Nephron progenitor cell (in vitro differentiated cells): ENCODE results near the gene IQGAP2.
A peak's percentile ranks its signal among the peaks of the same experiment; 100 is the strongest.

Source experiments
- DNase-seq: peaks from one replicate; pipeline ENCODE4 v3.0.0; 2021
- H3K27ac Mint-ChIP-seq: 2 replicates; pipeline ENCODE4 v1.8.0; 2021; ENCODE audit warnings: mild to moderate bottlenecking, moderate library complexity, mixed read lengths
- H3K27me3 Mint-ChIP-seq: 2 replicates; pipeline ENCODE4 v1.8.0; 2021; ENCODE audit warnings: mild to moderate bottlenecking, low read depth, mixed read lengths; ENCODE audit not compliant: poor library complexity
- H3K36me3 Mint-ChIP-seq: 2 replicates; pipeline ENCODE4 v1.8.0; 2021; ENCODE audit warnings: low read depth, mixed read lengths
- H3K4me1 Mint-ChIP-seq: 2 replicates; pipeline ENCODE4 v1.8.0; 2021; ENCODE audit warnings: mixed read lengths
- H3K4me3 Mint-ChIP-seq: 2 replicates; pipeline ENCODE4 v1.8.0; 2021; ENCODE audit warnings: mild to moderate bottlenecking, moderate library complexity, mixed read lengths
- H3K9me3 Mint-ChIP-seq: 2 replicates; pipeline ENCODE4 v1.8.0; 2021; ENCODE audit warnings: mild to moderate bottlenecking, moderate library complexity, mixed read lengths
- TF ChIP-seq, protein P1 (sequence below): fragments of 200-600 bp; sonication (generic); IDR thresholded peaks from 2 replicates; pipeline ENCODE4 v1.5.0; 2021; ENCODE audit warnings: antibody characterized with exemption

Gene IQGAP2

DNA sequence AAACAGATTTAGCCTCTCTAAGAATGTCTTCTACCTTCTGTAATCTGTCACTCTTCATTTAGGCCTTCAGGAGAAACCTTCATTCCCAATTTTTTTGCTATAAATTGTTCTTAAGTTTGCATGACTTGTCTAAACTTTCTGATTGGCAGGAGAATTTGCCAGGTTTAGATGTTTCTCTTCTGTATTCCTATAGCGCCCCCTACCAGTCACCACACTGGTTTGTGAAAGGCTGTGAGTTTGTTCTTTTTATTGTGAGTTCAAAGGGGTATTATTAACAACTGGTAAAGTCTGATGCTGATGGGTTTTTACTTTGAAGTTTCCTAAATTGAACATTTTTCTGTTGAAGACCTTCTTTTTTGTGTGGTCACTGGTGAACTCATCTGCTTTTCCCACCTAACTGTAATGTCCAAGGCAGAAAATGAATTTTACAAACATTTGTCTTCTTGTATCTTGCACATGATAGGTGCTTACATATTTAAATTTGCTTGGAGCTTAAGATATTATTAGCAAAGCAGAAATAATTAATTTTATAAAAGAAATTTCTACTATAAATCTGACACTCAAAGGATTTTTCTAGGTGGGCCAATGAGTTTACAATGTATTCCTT, 238.5 kb downstream of the IQGAP2 start:
- TF ChIP-seq, protein P1, sequence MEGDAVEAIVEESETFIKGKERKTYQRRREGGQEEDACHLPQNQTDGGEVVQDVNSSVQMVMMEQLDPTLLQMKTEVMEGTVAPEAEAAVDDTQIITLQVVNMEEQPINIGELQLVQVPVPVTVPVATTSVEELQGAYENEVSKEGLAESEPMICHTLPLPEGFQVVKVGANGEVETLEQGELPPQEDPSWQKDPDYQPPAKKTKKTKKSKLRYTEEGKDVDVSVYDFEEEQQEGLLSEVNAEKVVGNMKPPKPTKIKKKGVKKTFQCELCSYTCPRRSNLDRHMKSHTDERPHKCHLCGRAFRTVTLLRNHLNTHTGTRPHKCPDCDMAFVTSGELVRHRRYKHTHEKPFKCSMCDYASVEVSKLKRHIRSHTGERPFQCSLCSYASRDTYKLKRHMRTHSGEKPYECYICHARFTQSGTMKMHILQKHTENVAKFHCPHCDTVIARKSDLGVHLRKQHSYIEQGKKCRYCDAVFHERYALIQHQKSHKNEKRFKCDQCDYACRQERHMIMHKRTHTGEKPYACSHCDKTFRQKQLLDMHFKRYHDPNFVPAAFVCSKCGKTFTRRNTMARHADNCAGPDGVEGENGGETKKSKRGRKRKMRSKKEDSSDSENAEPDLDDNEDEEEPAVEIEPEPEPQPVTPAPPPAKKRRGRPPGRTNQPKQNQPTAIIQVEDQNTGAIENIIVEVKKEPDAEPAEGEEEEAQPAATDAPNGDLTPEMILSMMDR: peak; percentile 86
- H3K36me3 Mint-ChIP-seq: peaks cover 35% of the 10 kb centered on the region
- no peaks in the 10 kb centered on the region for H3K4me1 Mint-ChIP-seq
- no peaks in the 10 kb centered on the region for H3K9me3 Mint-ChIP-seq
- no peak overlapping the region for H3K27ac Mint-ChIP-seq
- no peaks in the 10 kb centered on the region for H3K27me3 Mint-ChIP-seq
- H3K4me3 Mint-ChIP-seq: no peak overlapping the region
- DNase-seq: peak; percentile 76

DNA sequence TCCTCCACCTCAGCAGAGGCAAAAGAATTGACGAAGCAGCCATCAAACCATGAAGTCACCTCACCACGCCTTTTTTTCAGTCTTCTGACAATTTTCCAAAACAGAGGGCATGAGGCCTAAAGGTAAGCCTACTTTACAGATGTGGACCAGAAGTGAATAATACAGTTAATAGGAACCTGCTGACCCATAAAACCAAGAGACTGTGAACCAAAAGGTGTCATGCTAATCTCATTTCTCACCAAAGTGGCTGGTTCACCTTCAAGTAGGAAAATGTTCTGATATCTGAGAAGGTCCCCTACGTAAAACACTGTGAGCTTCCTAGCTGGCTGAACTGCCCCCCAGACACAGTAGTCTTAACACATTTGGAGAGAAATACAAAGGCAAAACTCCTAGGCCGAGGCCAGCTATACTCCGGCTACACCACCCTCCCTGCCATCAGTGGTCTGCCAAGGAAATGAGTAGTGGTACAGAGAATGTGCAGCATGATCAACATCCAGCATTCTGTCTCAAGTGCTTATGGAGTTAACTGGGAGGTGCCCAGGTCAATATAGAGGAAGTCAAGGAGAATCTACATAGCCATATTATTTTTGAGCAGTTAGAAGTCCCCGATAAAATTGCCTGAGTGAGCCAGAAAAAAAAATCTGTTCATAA, 239.4 kb downstream of the IQGAP2 start:
- H3K36me3 Mint-ChIP-seq: peaks cover 34% of the 10 kb centered on the region
- TF ChIP-seq, protein P1: no peak
- no peak overlapping the region for H3K4me3 Mint-ChIP-seq
- DNase-seq: no peak
- no peak overlapping the region for H3K27ac Mint-ChIP-seq
- H3K9me3 Mint-ChIP-seq: peaks cover 5% of the 10 kb centered on the region
- no peaks in the 10 kb centered on the region for H3K4me1 Mint-ChIP-seq
- no peaks in the 10 kb centered on the region for H3K27me3 Mint-ChIP-seq

DNA sequence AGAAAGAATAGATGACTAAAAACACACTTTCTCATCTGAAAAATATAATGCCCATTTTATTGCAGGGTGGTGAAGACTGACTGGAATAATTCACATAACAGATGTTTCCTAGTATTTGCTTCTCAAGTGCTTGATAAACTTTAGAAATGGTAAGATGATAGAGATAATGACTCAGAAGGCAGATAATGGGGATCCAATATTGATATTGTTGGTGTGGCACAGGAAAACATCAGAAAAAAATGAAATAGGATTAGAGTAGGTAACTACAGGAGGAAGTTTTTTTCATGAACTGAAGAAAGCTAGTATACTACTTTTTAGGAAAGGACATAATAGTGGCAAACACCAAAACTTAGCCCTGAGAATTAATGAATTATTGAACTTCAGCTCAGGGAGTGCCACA, 240.3 kb downstream of the IQGAP2 start:
- no peak overlapping the region for H3K4me3 Mint-ChIP-seq
- peaks cover 14% of the 10 kb centered on the region for H3K9me3 Mint-ChIP-seq
- no peaks in the 10 kb centered on the region for H3K27me3 Mint-ChIP-seq
- peaks cover 39% of the 10 kb centered on the region for H3K36me3 Mint-ChIP-seq
- H3K27ac Mint-ChIP-seq: no peak overlapping the region
- DNase-seq: no peak
- H3K4me1 Mint-ChIP-seq: no peaks in the 10 kb centered on the region
- TF ChIP-seq, protein P1: no peak

DNA sequence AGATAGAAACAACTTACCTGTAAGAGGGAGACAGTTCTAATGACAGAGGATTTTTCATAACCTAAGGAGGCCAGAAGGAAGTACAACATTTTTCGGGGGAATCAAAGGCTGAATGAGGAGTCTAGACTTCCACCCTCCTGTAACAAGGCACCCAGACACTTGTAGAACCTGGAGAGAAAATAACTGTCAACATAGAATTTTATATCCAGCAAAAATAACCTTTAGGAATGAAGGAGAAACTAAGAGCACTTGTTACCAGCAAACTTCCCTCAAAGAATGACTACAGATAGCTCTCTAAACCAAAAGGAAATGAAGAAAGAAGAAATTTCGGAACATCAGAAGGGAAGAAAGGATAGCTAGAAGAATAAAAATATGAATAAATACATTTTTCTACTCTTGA, 246.1 kb downstream of the IQGAP2 start:
- H3K9me3 Mint-ChIP-seq: peaks cover 39% of the 10 kb centered on the region
- no peak overlapping the region for H3K4me3 Mint-ChIP-seq
- DNase-seq: no peak
- peaks cover 68% of the 10 kb centered on the region for H3K36me3 Mint-ChIP-seq
- TF ChIP-seq, protein P1: no peak
- H3K4me1 Mint-ChIP-seq: no peaks in the 10 kb centered on the region
- H3K27me3 Mint-ChIP-seq: no peaks in the 10 kb centered on the region
- no peak overlapping the region for H3K27ac Mint-ChIP-seq

DNA sequence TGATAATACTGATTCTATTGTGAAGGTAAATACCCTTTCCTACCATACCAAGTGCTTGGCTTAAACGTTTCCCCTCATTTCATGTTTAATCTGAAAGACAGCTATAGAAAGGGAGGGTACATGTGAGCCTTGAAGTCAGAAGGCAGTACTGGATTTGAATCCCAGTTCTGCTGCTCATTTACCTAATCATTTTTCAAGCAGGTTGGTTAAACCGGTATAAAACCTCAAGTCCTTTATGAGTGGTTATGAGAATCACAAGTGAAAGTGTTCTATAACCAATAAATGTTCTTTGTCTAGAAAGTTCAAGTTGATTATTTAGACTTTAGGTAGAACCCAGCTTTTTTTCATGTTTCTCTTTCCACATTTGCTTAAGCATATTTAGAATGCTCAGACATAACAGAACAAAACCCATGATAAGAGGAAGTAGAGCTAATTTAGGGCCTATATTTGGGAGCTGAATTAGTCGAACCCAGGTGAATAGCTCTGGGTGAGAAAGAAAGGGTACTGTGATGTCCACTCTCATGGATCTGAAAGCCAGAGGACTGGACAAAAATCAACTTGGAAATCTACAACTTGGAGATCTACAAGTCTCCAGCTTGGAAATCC, 249.8 kb downstream of the IQGAP2 start:
- Mint-ChIP-seq H3K27ac (no peak overlapping the region), H3K4me3 (no peak overlapping the region), H3K9me3 (peaks cover 30% of the 10 kb centered on the region), H3K27me3 (no peaks in the 10 kb centered on the region), H3K36me3 (peaks cover 66% of the 10 kb centered on the region), H3K4me1 (peaks cover 21% of the 10 kb centered on the region)
- no peak for DNase-seq
- TF ChIP-seq, protein P1: no peak
